HEK293 (cell line): ENCODE measurements around the gene SLC6A13.

Experiments used
- CTCF ChIA-PET: fragments of 350-600 bp; formaldehyde crosslinking; extraction: SDS; loops from one replicate; lab custom pipeline; 2021; ENCODE audit warnings: antibody characterized with exemption; lab: Yijun Ruan, JAX
- POLR2A ChIA-PET: fragments of 300-600 bp; formaldehyde crosslinking; extraction: SDS; loops from one replicate; lab custom pipeline; 2020; ENCODE audit warnings: antibody characterized with exemption, inconsistent platforms; lab: Yijun Ruan, JAX
- H3K27ac ChIP-seq: fragments of 200-500 bp; sonication (Bioruptor generic); 2 replicates; pipeline ENCODE4 v1.5.1; 2014; ENCODE audit warnings: low read depth, low read length, control low read depth, inconsistent platforms; ENCODE audit errors: extremely low read depth
- H3K36me3 ChIP-seq, 2 experiments: fragments of 200-500 bp in 1 of 2; sonication (Bioruptor generic) in 1 of 2; 1 replicate in 1 of 2; 2 replicates in 1 of 2; pipeline ENCODE4 v1.5.1; 2014 to 2017; ENCODE audit warnings: inconsistent platforms in 2 of 2, low read length in 2 of 2; ENCODE audit not compliant: control insufficient read depth in 2 of 2, insufficient read depth in 1 of 2
- H3K4me1 ChIP-seq: fragments of 200-500 bp; sonication (Bioruptor generic); 2 replicates; pipeline ENCODE4 v1.5.1; 2014; ENCODE audit warnings: mild to moderate bottlenecking, low read length, inconsistent platforms; ENCODE audit not compliant: control insufficient read depth, insufficient read depth
- H3K4me3 ChIP-seq: 2 replicates; pipeline ENCODE4 v1.5.1; 2011; ENCODE audit warnings: low read depth, mild to moderate bottlenecking, control low read depth, low read length, moderate library complexity
- H3K9me3 ChIP-seq: fragments of 200-500 bp; sonication (Bioruptor generic); 2 replicates; pipeline ENCODE4 v1.5.1; 2014; ENCODE audit warnings: low read depth, low read length, inconsistent platforms; ENCODE audit not compliant: control insufficient read depth, insufficient read depth
- FEZF1 ChIP-seq: fragments of 450-650 bp; formaldehyde crosslinking; IDR thresholded peaks from 2 replicates; pipeline ENCODE4 v1.5.1; 2016; ENCODE audit warnings: missing biosample characterization, missing genetic modification characterization
- SCRT1 ChIP-seq: fragments of 450-650 bp; formaldehyde crosslinking; IDR thresholded peaks from 2 replicates; pipeline ENCODE4 v1.5.1; 2016; ENCODE audit warnings: missing biosample characterization, missing genetic modification characterization, borderline replicate concordance
- SCRT2 ChIP-seq: fragments of 450-650 bp; formaldehyde crosslinking; IDR thresholded peaks from 2 replicates; pipeline ENCODE4 v1.5.1; 2016; ENCODE audit warnings: missing biosample characterization, missing genetic modification characterization
- YY2 ChIP-seq: fragments of 450-650 bp; formaldehyde crosslinking; IDR thresholded peaks from 2 replicates; pipeline ENCODE4 v1.5.1; 2016; ENCODE audit warnings: missing biosample characterization, missing genetic modification characterization
- ZBTB7A ChIP-seq: fragments of 450-650 bp; formaldehyde crosslinking; IDR thresholded peaks from 2 replicates; pipeline ENCODE4 v1.5.1; 2016; ENCODE audit warnings: low read depth, missing biosample characterization, missing genetic modification characterization
- ZNF280C ChIP-seq: fragments of 450-650 bp; formaldehyde crosslinking; IDR thresholded peaks from 2 replicates; pipeline ENCODE4 v1.5.1; 2016; ENCODE audit warnings: missing biosample characterization, missing genetic modification characterization
- ZNF350 ChIP-seq: fragments of 450-650 bp; formaldehyde crosslinking; IDR thresholded peaks from 2 replicates; pipeline ENCODE4 v1.5.0; 2017; ENCODE audit warnings: missing biosample characterization, mild to moderate bottlenecking, missing genetic modification characterization
- ZNF426 ChIP-seq: fragments of 450-650 bp; formaldehyde crosslinking; IDR thresholded peaks from 2 replicates; pipeline ENCODE4 v1.5.1; 2017; ENCODE audit warnings: missing biosample characterization, missing genetic modification characterization, mild to moderate bottlenecking, inconsistent platforms, moderate library complexity
- ZNF544 ChIP-seq: fragments of 450-650 bp; formaldehyde crosslinking; IDR thresholded peaks from 2 replicates; pipeline ENCODE4 v1.5.0; 2017; ENCODE audit warnings: missing biosample characterization, missing genetic modification characterization
- ZNF561 ChIP-seq: fragments of 450-650 bp; IDR thresholded peaks from 2 replicates; pipeline ENCODE4 v1.5.1; 2018; ENCODE audit warnings: missing biosample characterization, missing genetic modification characterization, borderline replicate concordance
- ZNF677 ChIP-seq: fragments of 450-650 bp; IDR thresholded peaks from 2 replicates; pipeline ENCODE4 v1.5.0; 2018; ENCODE audit warnings: missing biosample characterization, mild to moderate bottlenecking, missing genetic modification characterization, moderate library complexity
- ZSCAN18 ChIP-seq: fragments of 450-650 bp; formaldehyde crosslinking; IDR thresholded peaks from 2 replicates; pipeline ENCODE4 v1.5.1; 2016; ENCODE audit warnings: missing biosample characterization, missing genetic modification characterization
- TF ChIP-seq, protein P1 (sequence below): fragments of 450-650 bp; formaldehyde crosslinking; IDR thresholded peaks from 2 replicates; pipeline ENCODE4 v1.5.1; 2016; ENCODE audit warnings: missing biosample characterization, missing genetic modification characterization
- TF ChIP-seq, protein P2 (sequence below): fragments of 450-650 bp; formaldehyde crosslinking; IDR thresholded peaks from 2 replicates; pipeline ENCODE4 v1.5.1; 2016; ENCODE audit warnings: missing biosample characterization, missing genetic modification characterization, borderline replicate concordance
- TF ChIP-seq, protein P3 (sequence below): fragments of 450-650 bp; formaldehyde crosslinking; IDR thresholded peaks from 2 replicates; pipeline ENCODE4 v1.5.1; 2016; ENCODE audit warnings: missing biosample characterization, missing genetic modification characterization

SLC6A13 gene

GRCh38 chr12:241266-241665 lies 21.4 kb downstream of the SLC6A13 start:
- CTCF ChIA-PET, result no interaction called here
- TF ChIP-seq SCRT2 (tag by site-specific recombination) (peak; percentile 51; the same call in 1 of the 2 replicates), SCRT1 (tag by site-specific recombination) (0 out of 2 replicates have a peak, but pooled peaks have one; percentile 32), FEZF1 (tag by site-specific recombination) (no peak)
- H3K4me1 ChIP-seq, result no peaks in the 10 kb centered on the region
- H3K9me3 ChIP-seq, result no peaks in the 10 kb centered on the region
- POLR2A ChIA-PET, result no interaction called here
- H3K36me3 ChIP-seq, result no peaks in the 10 kb centered on the region
- no peak overlapping the region for H3K4me3 ChIP-seq
- H3K27ac ChIP-seq, result no peak overlapping the region

GRCh38 chr12:240566-240965 lies 22.1 kb downstream of the SLC6A13 start:
- TF ChIP-seq, protein P1, sequence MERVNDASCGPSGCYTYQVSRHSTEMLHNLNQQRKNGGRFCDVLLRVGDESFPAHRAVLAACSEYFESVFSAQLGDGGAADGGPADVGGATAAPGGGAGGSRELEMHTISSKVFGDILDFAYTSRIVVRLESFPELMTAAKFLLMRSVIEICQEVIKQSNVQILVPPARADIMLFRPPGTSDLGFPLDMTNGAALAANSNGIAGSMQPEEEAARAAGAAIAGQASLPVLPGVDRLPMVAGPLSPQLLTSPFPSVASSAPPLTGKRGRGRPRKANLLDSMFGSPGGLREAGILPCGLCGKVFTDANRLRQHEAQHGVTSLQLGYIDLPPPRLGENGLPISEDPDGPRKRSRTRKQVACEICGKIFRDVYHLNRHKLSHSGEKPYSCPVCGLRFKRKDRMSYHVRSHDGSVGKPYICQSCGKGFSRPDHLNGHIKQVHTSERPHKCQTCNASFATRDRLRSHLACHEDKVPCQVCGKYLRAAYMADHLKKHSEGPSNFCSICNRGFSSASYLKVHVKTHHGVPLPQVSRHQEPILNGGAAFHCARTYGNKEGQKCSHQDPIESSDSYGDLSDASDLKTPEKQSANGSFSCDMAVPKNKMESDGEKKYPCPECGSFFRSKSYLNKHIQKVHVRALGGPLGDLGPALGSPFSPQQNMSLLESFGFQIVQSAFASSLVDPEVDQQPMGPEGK (tag by site-specific recombination), result no peak
- TF ChIP-seq, protein P2, sequence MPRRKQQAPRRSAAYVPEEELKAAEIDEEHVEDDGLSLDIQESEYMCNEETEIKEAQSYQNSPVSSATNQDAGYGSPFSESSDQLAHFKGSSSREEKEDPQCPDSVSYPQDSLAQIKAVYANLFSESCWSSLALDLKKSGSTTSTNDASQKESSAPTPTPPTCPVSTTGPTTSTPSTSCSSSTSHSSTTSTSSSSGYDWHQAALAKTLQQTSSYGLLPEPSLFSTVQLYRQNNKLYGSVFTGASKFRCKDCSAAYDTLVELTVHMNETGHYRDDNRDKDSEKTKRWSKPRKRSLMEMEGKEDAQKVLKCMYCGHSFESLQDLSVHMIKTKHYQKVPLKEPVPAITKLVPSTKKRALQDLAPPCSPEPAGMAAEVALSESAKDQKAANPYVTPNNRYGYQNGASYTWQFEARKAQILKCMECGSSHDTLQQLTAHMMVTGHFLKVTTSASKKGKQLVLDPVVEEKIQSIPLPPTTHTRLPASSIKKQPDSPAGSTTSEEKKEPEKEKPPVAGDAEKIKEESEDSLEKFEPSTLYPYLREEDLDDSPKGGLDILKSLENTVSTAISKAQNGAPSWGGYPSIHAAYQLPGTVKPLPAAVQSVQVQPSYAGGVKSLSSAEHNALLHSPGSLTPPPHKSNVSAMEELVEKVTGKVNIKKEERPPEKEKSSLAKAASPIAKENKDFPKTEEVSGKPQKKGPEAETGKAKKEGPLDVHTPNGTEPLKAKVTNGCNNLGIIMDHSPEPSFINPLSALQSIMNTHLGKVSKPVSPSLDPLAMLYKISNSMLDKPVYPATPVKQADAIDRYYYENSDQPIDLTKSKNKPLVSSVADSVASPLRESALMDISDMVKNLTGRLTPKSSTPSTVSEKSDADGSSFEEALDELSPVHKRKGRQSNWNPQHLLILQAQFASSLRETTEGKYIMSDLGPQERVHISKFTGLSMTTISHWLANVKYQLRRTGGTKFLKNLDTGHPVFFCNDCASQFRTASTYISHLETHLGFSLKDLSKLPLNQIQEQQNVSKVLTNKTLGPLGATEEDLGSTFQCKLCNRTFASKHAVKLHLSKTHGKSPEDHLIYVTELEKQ (tag by site-specific recombination), result no peak
- TF ChIP-seq ZBTB7A (tag by site-specific recombination) (no peak), ZNF426 (tag by site-specific recombination) (no peak), SCRT1 (tag by site-specific recombination) (no peak)
- no peaks in the 10 kb centered on the region for H3K36me3 ChIP-seq
- H3K4me3 ChIP-seq, result no peak overlapping the region
- ChIA-PET CTCF (interaction anchor here (0.6 kb wide), 1 partner anchor 75 kb away, joined by 3 read pairs; no protein-coding TSS in a partner anchor), POLR2A (no interaction called here)
- H3K27ac ChIP-seq, result no peak overlapping the region
- H3K9me3 ChIP-seq, result no peaks in the 10 kb centered on the region
- H3K4me1 ChIP-seq, result no peaks in the 10 kb centered on the region

- CTCF ChIA-PET, result interaction anchor here (0.5 kb wide), 1 partner anchor 12 kb away, joined by 3 read pairs; no protein-coding TSS in a partner anchor
- POLR2A ChIA-PET, result no interaction called here
- no peak overlapping the region for H3K27ac ChIP-seq
- no peaks in the 10 kb centered on the region for H3K9me3 ChIP-seq
- H3K4me3 ChIP-seq, result no peak overlapping the region
- H3K36me3 ChIP-seq, result no peaks in the 10 kb centered on the region
- no peaks in the 10 kb centered on the region for H3K4me1 ChIP-seq
- TF ChIP-seq ZNF350 (tag by site-specific recombination) (no peak), ZNF544 (tag by site-specific recombination) (no peak), ZNF561 (tag by site-specific recombination) (no peak), YY2 (tag by site-specific recombination) (no peak), ZNF677 (tag by site-specific recombination) (no peak), ZNF280C (tag by site-specific recombination) (no peak), ZSCAN18 (tag by site-specific recombination) (no peak)
- TF ChIP-seq, protein P2 (tag by site-specific recombination), result no peak
- TF ChIP-seq, protein P3, sequence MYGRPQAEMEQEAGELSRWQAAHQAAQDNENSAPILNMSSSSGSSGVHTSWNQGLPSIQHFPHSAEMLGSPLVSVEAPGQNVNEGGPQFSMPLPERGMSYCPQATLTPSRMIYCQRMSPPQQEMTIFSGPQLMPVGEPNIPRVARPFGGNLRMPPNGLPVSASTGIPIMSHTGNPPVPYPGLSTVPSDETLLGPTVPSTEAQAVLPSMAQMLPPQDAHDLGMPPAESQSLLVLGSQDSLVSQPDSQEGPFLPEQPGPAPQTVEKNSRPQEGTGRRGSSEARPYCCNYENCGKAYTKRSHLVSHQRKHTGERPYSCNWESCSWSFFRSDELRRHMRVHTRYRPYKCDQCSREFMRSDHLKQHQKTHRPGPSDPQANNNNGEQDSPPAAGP (tag by site-specific recombination), result no peak
These were observed 23.8 kb downstream of the SLC6A13 start for GRCh38 chr12:238736-239398.
